ENCODE data around the gene ZKSCAN7. TPM values are rescaled to one million over a fixed set of nuclear protein-coding genes. Genes with fewer than 3 reads are reported as not detected.

Gene ZKSCAN7
- total and polyA plus RNA-seq, 2 of the 13 experiments (the other 11 are each of a cell fraction or from before 2014, with no cell fraction given) = 2.3 to 3.8 TPM

- CTCF ChIA-PET (ENCODE audit: low intra/inter-chr PET ratio, low total read pairs) = no interaction called here
- POLR2A ChIA-PET = no interaction called here
- Histone ChIP-seq H3K4me1 (ENCODE audit: insufficient read depth, low read length) (peaks cover 42% of the 10 kb centered on the region), H3K9ac (ENCODE audit: insufficient read depth, low read depth, low read length) (no peak overlapping the region), H4K20me1 (ENCODE audit: insufficient read depth, low read length) (no peaks in the 10 kb centered on the region), H3K36me3 (replicated peaks in 1 of 2; ENCODE audit: control insufficient read depth in 1 of 2, insufficient read depth in 2 of 2, low read length in 2 of 2) (no peaks in the 10 kb centered on the region), H3K27me3 (ENCODE audit: control insufficient read depth in 1 of 2, insufficient read depth in 2 of 2, low read length in 2 of 2) (no peaks in the 10 kb centered on the region; a peak in 2 of 5 replicates), H3K4me2 (ENCODE audit: low read depth, low read length) (no peak overlapping the region), H3K4me3 (replicated peaks in 1 of 3; ENCODE audit: insufficient read depth in 1 of 3, low read depth in 2 of 3, low read length in 3 of 3) (no peak overlapping the region), H3K9me3 (ENCODE audit: low read length) (no peaks in the 10 kb centered on the region), H2AFZ (ENCODE audit: low read length) (no peak overlapping the region), H3K79me2 (ENCODE audit: insufficient read depth, low read length) (no peaks in the 10 kb centered on the region), H3K27ac (ENCODE audit: extremely low read length, insufficient read depth, low read length) (no peak overlapping the region)
- FAIRE-seq (no peak), ATAC-seq (no peak), DNase-seq (ENCODE audit: low spot score) (no peak)
- TF ChIP-seq ZBTB1 (CRISPR knock-in tag; IDR thresholded peaks at IDR 0.05; ENCODE audit: borderline replicate concordance) (no peak), NR2F6 (IDR thresholded peaks at IDR 0.05) (no peak), NR2F6 (CRISPR knock-in tag; IDR thresholded peaks at IDR 0.05) (no peak), FOXM1 (CRISPR knock-in tag; IDR thresholded peaks at IDR 0.05) (no peak), CREM (IDR thresholded peaks at IDR 0.05) (no peak), CREM (CRISPR knock-in tag; IDR thresholded peaks at IDR 0.05) (no peak)
- intact Hi-C loops (cut with micrococcal nuclease; ENCODE audit: unreplicated experiment) (no loop called here), in situ Hi-C loops (cut with HindIII; ENCODE audit: extremely low pct_ligation_motif_present, low pct_unique_long_range_greater_than_20kb) (no loop called here)
- 72% methylated on average over 3 of the region's 3 CpGs for WGBS (ENCODE audit: low lambda C conversion rate)
- BruUV-seq (replicated peaks) = no TSS peak
Measured at GRCh38 chr3:44521721-44522120, 33.3 kb upstream of the ZKSCAN7 start.

DNA sequence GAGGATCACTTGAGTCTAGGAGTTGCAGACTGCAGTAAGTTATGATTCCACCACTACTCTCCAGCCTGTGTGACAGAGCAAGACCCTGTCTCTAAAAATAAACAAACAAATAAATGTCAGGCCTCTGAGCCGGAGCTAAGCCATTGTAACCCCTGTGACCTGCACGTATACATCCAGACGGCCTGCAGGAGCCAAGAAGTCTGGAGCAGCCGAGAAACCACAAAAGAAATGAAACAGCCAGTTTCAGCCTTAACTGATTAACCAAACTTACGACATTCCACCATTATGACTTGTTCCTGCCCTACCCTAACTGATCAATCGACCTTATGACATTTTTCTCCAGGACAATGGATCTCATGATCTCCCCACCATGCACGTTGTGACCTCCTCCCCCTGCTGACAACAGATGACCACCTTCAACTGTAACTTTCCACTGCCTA lies 32.5 kb upstream of the ZKSCAN7 start:
- no TSS peak for BruUV-seq (replicated peaks)
- ChIA-PET CTCF (ENCODE audit: low intra/inter-chr PET ratio, low total read pairs) (no interaction called here), POLR2A (no interaction called here)
- FAIRE-seq = no peak
- WGBS (ENCODE audit: low lambda C conversion rate) = 2% methylated on average over 7 of the region's 7 CpGs
- H3K4me3 ChIP-seq (replicated peaks in 1 of 3; ENCODE audit: insufficient read depth in 1 of 3, low read depth in 2 of 3, low read length in 3 of 3) = peak overlapping the region in 1 of 3 experiments; percentile 47; a peak in 2 of 6 replicates
- H3K9me3 ChIP-seq (ENCODE audit: low read length) = no peaks in the 10 kb centered on the region
- ATAC-seq = peak; percentile 59
- in situ Hi-C loops (cut with HindIII; ENCODE audit: extremely low pct_ligation_motif_present, low pct_unique_long_range_greater_than_20kb) = no loop called here
- no peak overlapping the region for H3K9ac ChIP-seq (ENCODE audit: insufficient read depth, low read depth, low read length)
- H3K36me3 ChIP-seq (replicated peaks in 1 of 2; ENCODE audit: control insufficient read depth in 1 of 2, insufficient read depth in 2 of 2, low read length in 2 of 2) = no peaks in the 10 kb centered on the region
- no peaks in the 10 kb centered on the region; a peak in 2 of 5 replicates for H3K27me3 ChIP-seq (ENCODE audit: control insufficient read depth in 1 of 2, insufficient read depth in 2 of 2, low read length in 2 of 2)
- H3K79me2 ChIP-seq (ENCODE audit: insufficient read depth, low read length) = no peaks in the 10 kb centered on the region
- H3K4me2 ChIP-seq (ENCODE audit: low read depth, low read length) = peak overlapping the region; percentile 75
- intact Hi-C loops (cut with micrococcal nuclease; ENCODE audit: unreplicated experiment) = no loop called here
- H3K27ac ChIP-seq (ENCODE audit: extremely low read length, insufficient read depth, low read length) = no peak overlapping the region
- H3K4me1 ChIP-seq (ENCODE audit: insufficient read depth, low read length) = peaks cover 42% of the 10 kb centered on the region
- DNase-seq (ENCODE audit: low spot score) = peak; percentile 67
- no peaks in the 10 kb centered on the region for H4K20me1 ChIP-seq (ENCODE audit: insufficient read depth, low read length)
- peak overlapping the region; percentile 64 for H2AFZ ChIP-seq (ENCODE audit: low read length)
- TF ChIP-seq NR2F1 (CRISPR knock-in tag; IDR thresholded peaks at IDR 0.05) (peak; percentile 67 to 72; a peak in 2 of 4 replicates), FOSL2 (CRISPR knock-in tag; IDR thresholded peaks at IDR 0.05) (peak; percentile 61), JUN (CRISPR knock-in tag; IDR thresholded peaks at IDR 0.05) (0 out of 2 replicates have a peak, but pooled peaks have one; percentile 18), ZNF17 (CRISPR knock-in tag; IDR thresholded peaks at IDR 0.05) (no peak), ETV6 (CRISPR knock-in tag; conservative IDR thresholded peaks at IDR 0.05) (no peak), ZNF431 (CRISPR knock-in tag; IDR thresholded peaks at IDR 0.05; ENCODE audit: borderline replicate concordance, low read depth) (0 out of 2 replicates have a peak, but pooled peaks have one; percentile 24), JUND (CRISPR knock-in tag; IDR thresholded peaks at IDR 0.05) (no peak), TRAFD1 (CRISPR knock-in tag; IDR thresholded peaks at IDR 0.05; ENCODE audit: borderline replicate concordance) (no peak), POGZ (CRISPR knock-in tag; IDR thresholded peaks at IDR 0.05) (no peak), SOX6 (IDR thresholded peaks at IDR 0.05) (no peak), SOX6 (CRISPR knock-in tag; IDR thresholded peaks at IDR 0.05) (peak; percentile 91), MATR3 (CRISPR knock-in tag; IDR thresholded peaks at IDR 0.05) (no peak), SKI (IDR thresholded peaks at IDR 0.05; ENCODE audit: partially characterized antibody) (peak; percentile 31)
